Activated CD8-positive, alpha-beta memory T cell treated with anti-CD3 and anti-CD28 coated beads for 36 hours (primary cell): ENCODE results near the gene WDR3. TPM values are rescaled to one million over a fixed set of nuclear protein-coding genes. Genes with fewer than 3 reads are reported as not detected.

Source experiments
- total RNA-seq, 2 experiments: library from RNA; stranded (reverse); gene quantifications; one replicate each; pipeline ENCODE4 v1.2.3, GENCODE V29; 2021

The WDR3 gene
- total RNA-seq, 2 experiments from 2014 or later = 82.8 to 86.6 TPM

Other genes starting within 250 kb of the WDR3 start
- gene GDAP2, start 118 bp upstream of the WDR3 start, total RNA-seq = 10 to 100 TPM; 24.2 to 25.6 TPM